Ovary (tissue), 3 donors: ENCODE data around the gene SLC1A3.

Source experiments
- CTCF ChIP-seq, 3 donors: fragments of 450-650 bp in 2 of 3; fragments of 200-600 bp in 1 of 3; IDR thresholded peaks; one replicate each; pipeline versions ENCODE4 v1.5.1 to v1.8.0; 2016 to 2022; ENCODE audit warnings: antibody characterized with exemption in 3 of 3, mild to moderate bottlenecking in 1 of 3
- POLR2A ChIP-seq: fragments of 450-650 bp; IDR thresholded peaks from one replicate; pipeline ENCODE4 v1.6.1; 2017; ENCODE audit warnings: antibody characterized with exemption, mild to moderate bottlenecking, moderate library complexity
- donor health status: DM: no; HTN: no; CAD: no.

- TF ChIP-seq CTCF (IDR thresholded peaks at IDR 0.05) (no peak), POLR2A (no peak)
These were observed 91.6 kb downstream of the SLC1A3 start for GRCh38 chr5:36698031-36698430.
